AG04450 (cell line): Measurements from ENCODE around the gene ANKK1. TPM values are rescaled to one million over a fixed set of nuclear protein-coding genes. Genes with fewer than 3 reads are reported as not detected.
A peak's percentile ranks its signal among the peaks of the same experiment; 100 is the strongest.

Experiments
- CTCF ChIA-PET: fragments of 300-600, 350-600 bp; formaldehyde crosslinking; extraction: SDS; loops from one replicate; lab custom pipeline; 2022; ENCODE audit warnings: antibody characterized with exemption, inconsistent platforms; lab: Charles Lee
- POLR2A ChIA-PET: fragments of 350-600 bp; formaldehyde crosslinking; extraction: SDS; loops from one replicate; lab custom pipeline; 2021; ENCODE audit warnings: antibody characterized with exemption, inconsistent platforms; lab: Yijun Ruan, JAX
- DNase-seq: peaks from one replicate; pipeline ENCODE4 v3.0.0-alpha.2; 2011; ENCODE audit warnings: low read depth, low spot score
- H3K27ac ChIP-seq: one replicate; pipeline ENCODE4 v1.5.1; 2012; ENCODE audit warnings: low read depth, low read length, control low read depth
- H3K27me3 ChIP-seq: one replicate; pipeline ENCODE4 v1.6.0; 2012; ENCODE audit warnings: low read length; ENCODE audit not compliant: control insufficient read depth, insufficient read depth
- H3K4me3 ChIP-seq: 2 replicates; pipeline ENCODE4 v1.5.1; 2011; ENCODE audit warnings: mild to moderate bottlenecking, low read depth, low read length, control low read depth
- H3K9me3 ChIP-seq: 2 replicates; pipeline ENCODE4 v1.5.1; 2012; ENCODE audit warnings: low read length; ENCODE audit not compliant: control insufficient read depth, insufficient read depth
- CTCF ChIP-seq: IDR thresholded peaks from 2 replicates; pipeline ENCODE4 v1.5.1; 2011; ENCODE audit warnings: low read depth, low read length, control low read depth, inconsistent platforms
- polyA plus RNA-seq: library from polyadenylated mRNA; depleted of rRNA; stranded (reverse); fragments of >200 nt; gene quantifications from 2 replicates; pipeline ENCODE4 v1.2.3, GENCODE V29; 2011

The ANKK1 gene
- polyA plus RNA-seq, 1 experiment = not detected

GRCh38 chr11:113345978-113346377 is 41.6 kb upstream of the ANKK1 start:
- Histone ChIP-seq H3K27ac (no peak overlapping the region), H3K9me3 (no peaks in the 10 kb centered on the region), H3K4me3 (no peak overlapping the region), H3K27me3 (no peaks in the 10 kb centered on the region)
- TF ChIP-seq CTCF = no peak
- ChIA-PET CTCF (interaction anchor here (1.5 kb wide), 1 partner anchor 385 kb away, joined by 4 read pairs; no protein-coding TSS in a partner anchor), POLR2A (no interaction called here)
- DNase-seq = peak; percentile 27

DNA sequence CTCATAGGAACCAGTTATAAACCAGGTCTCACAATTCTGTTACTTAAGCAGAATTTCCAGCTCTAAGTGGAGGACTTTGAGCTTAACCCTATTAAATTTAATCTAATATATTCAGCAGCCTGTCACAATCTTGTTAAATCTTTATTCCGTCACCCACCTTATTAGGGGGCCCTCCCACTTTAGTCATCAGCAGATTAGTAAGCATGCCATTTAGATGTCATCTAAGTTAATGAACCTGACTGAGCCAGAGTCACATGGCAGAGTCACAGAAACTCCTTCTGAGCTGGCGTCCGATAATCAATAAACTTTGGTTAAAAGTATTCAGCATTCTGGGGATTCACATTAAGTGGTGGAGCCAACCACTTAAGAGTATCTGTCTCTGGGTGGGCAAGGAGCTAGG is 38.1 kb upstream of the ANKK1 start:
- CTCF ChIA-PET = no interaction called here
- no peak overlapping the region for H3K4me3 ChIP-seq
- no peak for TF ChIP-seq CTCF
- no peak for DNase-seq
- no peaks in the 10 kb centered on the region for H3K27me3 ChIP-seq
- POLR2A ChIA-PET = no interaction called here
- H3K27ac ChIP-seq = no peak overlapping the region
- H3K9me3 ChIP-seq = no peaks in the 10 kb centered on the region

DNA sequence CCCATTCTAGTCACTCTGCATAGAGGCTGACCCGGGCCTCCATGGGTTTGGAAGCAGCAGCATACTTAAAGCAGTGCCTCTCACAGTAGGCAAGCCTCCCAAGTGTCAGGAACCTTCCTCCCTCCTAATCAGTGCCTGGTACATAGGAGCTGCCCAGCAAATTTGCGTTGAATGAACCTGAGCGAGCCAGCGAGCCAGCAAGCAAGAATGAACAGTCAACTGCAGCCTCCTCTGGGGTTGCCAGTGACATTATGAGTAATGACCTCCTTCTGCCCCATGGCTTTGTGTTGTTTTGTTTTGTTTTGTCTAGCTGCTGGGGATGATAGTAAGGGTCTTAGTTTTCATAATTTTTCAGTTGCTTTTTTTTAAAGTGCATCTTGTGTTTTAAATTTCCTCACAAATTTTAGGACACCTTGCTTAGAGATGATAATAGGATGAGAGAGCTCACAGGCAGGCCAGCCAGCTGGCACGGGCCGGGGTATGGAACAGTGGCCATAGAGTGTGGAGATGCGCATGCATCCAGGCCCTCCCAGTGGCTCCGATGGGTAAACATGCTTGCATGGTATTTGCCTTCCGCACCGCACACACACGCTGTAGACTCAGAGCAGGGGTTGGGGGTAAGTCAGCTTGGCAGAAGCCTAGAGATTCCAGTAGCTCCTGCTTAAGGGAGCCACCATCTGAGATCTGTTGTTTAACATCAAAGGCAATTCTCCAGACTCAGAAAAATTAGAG is 37.1 kb upstream of the ANKK1 start:
- no peak overlapping the region for H3K4me3 ChIP-seq
- no peak for TF ChIP-seq CTCF
- ChIA-PET CTCF (no interaction called here), POLR2A (no interaction called here)
- H3K27ac ChIP-seq = peak overlapping the region; percentile 21
- no peaks in the 10 kb centered on the region for H3K9me3 ChIP-seq
- H3K27me3 ChIP-seq = no peaks in the 10 kb centered on the region
- DNase-seq = no peak

- DNase-seq = no peak
- Histone ChIP-seq H3K9me3 (no peaks in the 10 kb centered on the region), H3K4me3 (no peak overlapping the region), H3K27ac (no peak overlapping the region), H3K27me3 (no peaks in the 10 kb centered on the region)
- CTCF ChIA-PET = no interaction called here
- no peak for TF ChIP-seq CTCF
- POLR2A ChIA-PET = no interaction called here
These were observed 36.5 kb upstream of the ANKK1 start for GRCh38 chr11:113351068-113351450.

DNA sequence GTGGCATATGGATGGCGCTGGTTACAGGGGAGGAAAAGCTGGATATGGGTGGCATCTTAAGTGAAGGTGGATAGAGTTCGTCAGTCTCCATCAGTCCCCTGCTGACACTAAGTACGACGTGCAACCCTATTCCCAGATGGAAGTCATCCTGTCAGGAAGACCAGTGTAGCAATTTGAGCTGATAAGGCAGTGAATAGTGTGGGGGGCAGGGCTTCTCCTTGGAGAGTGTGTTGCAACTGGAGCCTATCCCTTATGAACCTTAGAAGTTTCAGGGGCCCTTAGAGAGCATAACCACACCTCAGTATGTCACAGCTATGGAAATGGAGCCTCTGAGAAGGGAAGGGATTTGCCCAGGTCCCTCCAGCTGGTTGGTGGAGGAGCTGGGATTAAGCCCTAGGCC is 36.1 kb upstream of the ANKK1 start:
- ChIA-PET POLR2A (no interaction called here), CTCF (interaction anchor here (0.8 kb wide), 1 partner anchor 179 kb away, joined by 3 read pairs; no protein-coding TSS in a partner anchor)
- Histone ChIP-seq H3K27me3 (no peaks in the 10 kb centered on the region), H3K9me3 (no peaks in the 10 kb centered on the region), H3K27ac (no peak overlapping the region), H3K4me3 (no peak overlapping the region)
- TF ChIP-seq CTCF = no peak
- no peak for DNase-seq
